Liver (tissue), 9 donors: ENCODE data around the gene IL33. TPM values are rescaled to one million over a fixed set of nuclear protein-coding genes. Genes with fewer than 3 reads are reported as not detected.

Source experiments
- DNase-seq: peaks from one replicate; pipeline ENCODE4 v3.0.0-alpha.2; 2017; ENCODE audit warnings: low spot score
- H3K27ac ChIP-seq, 2 donors: one replicate each; pipeline ENCODE4 v1.7.0; 2013; ENCODE audit warnings: inconsistent platforms in 2 of 2, low read length in 2 of 2, control low read depth in 1 of 2, low read depth in 1 of 2, mild to moderate bottlenecking in 1 of 2
- H3K27me3 ChIP-seq, 4 donors: one replicate each; pipeline versions ENCODE4 v1.6.1 to v1.7.0; 2013; ENCODE audit warnings: low read length in 3 of 4, inconsistent platforms in 1 of 4, mild to moderate bottlenecking in 1 of 4, moderate library complexity in 1 of 4; ENCODE audit not compliant: control insufficient read depth in 4 of 4, insufficient read depth in 4 of 4
- H3K36me3 ChIP-seq, 4 donors: one replicate each; pipeline versions ENCODE4 v1.6.1 to v1.7.0; 2013; ENCODE audit warnings: low read length in 3 of 4, mild to moderate bottlenecking in 3 of 4, low read depth in 1 of 4, moderate library complexity in 1 of 4; ENCODE audit not compliant: control insufficient read depth in 4 of 4, insufficient read depth in 3 of 4
- H3K4me1 ChIP-seq, 4 donors: one replicate each; pipeline versions ENCODE4 v1.6.1 to v1.7.0; 2013; ENCODE audit warnings: low read length in 3 of 4, mild to moderate bottlenecking in 3 of 4, moderate library complexity in 1 of 4; ENCODE audit not compliant: control insufficient read depth in 4 of 4, insufficient read depth in 4 of 4
- H3K4me3 ChIP-seq, 3 donors: one replicate each; pipeline versions ENCODE4 v1.6.1 to v1.7.0; 2013; ENCODE audit warnings: low read length in 3 of 3, control low read depth in 1 of 3, low read depth in 1 of 3, mild to moderate bottlenecking in 1 of 3
- H3K9ac ChIP-seq, 2 donors: one replicate each; pipeline ENCODE4 v1.7.0; 2013; ENCODE audit warnings: low read length in 2 of 2, mild to moderate bottlenecking in 2 of 2, moderate library complexity in 2 of 2, control low read depth in 1 of 2, low read depth in 1 of 2
- H3K9me3 ChIP-seq, 4 donors: one replicate each; pipeline versions ENCODE4 v1.6.1 to v1.7.0; 2013; ENCODE audit warnings: low read length in 3 of 4; ENCODE audit not compliant: control insufficient read depth in 4 of 4
- ATF3 ChIP-seq: IDR thresholded peaks from 2 replicates; pipeline ENCODE4 v1.6.1; 2016; ENCODE audit warnings: antibody characterized with exemption
- EGR1 ChIP-seq, 2 donors: IDR thresholded peaks; 2 replicates each; pipeline ENCODE4 v1.6.1; 2016 to 2018; ENCODE audit warnings: antibody characterized with exemption in 2 of 2, low read depth in 2 of 2
- FOXA1 ChIP-seq: IDR thresholded peaks from 2 replicates; pipeline ENCODE4 v1.6.1; 2016; ENCODE audit warnings: antibody characterized with exemption
- GABPA ChIP-seq, 2 donors: IDR thresholded peaks in 1 of 2; conservative IDR thresholded peaks in 1 of 2; 2 replicates each; pipeline ENCODE4 v1.6.1; 2016; ENCODE audit warnings: antibody characterized with exemption in 2 of 2, mild to moderate bottlenecking in 1 of 2, moderate library complexity in 1 of 2
- HNF4A ChIP-seq, 2 donors: conservative IDR thresholded peaks; 2 replicates each; pipeline ENCODE4 v1.6.1; 2016; ENCODE audit warnings: antibody characterized with exemption in 2 of 2, mild to moderate bottlenecking in 2 of 2
- HNF4G ChIP-seq: IDR thresholded peaks from 2 replicates; pipeline ENCODE4 v1.6.1; 2016; ENCODE audit warnings: antibody characterized with exemption
- NR2F2 ChIP-seq: IDR thresholded peaks from 2 replicates; pipeline ENCODE4 v1.6.1; 2016; ENCODE audit warnings: antibody characterized with exemption
- REST ChIP-seq: IDR thresholded peaks from 2 replicates; pipeline ENCODE4 v1.6.1; 2016; ENCODE audit warnings: antibody characterized with exemption, mild to moderate bottlenecking
- RXRA ChIP-seq, 2 donors: IDR thresholded peaks; 2 replicates each; pipeline ENCODE4 v1.6.1; 2017 to 2018; ENCODE audit warnings: antibody characterized with exemption in 2 of 2, mild to moderate bottlenecking in 1 of 2
- SP1 ChIP-seq: IDR thresholded peaks from 2 replicates; pipeline ENCODE4 v1.6.1; 2018; ENCODE audit warnings: antibody characterized with exemption, mild to moderate bottlenecking
- TAF1 ChIP-seq: conservative IDR thresholded peaks from 2 replicates; pipeline ENCODE4 v1.6.1; 2016; ENCODE audit warnings: antibody characterized with exemption, mild to moderate bottlenecking
- ZBTB33 ChIP-seq: IDR thresholded peaks from 2 replicates; pipeline ENCODE4 v1.6.1; 2016; ENCODE audit warnings: antibody characterized with exemption
- WGBS: extraction: QIAGEN DNeasy Blood & Tissue Kit; methylation state at CpG from one replicate; pipeline ENCODE4 v1.1.7; 2013; 5-methylcytosine and 5-hydroxymethylcytosine counted together
- polyA plus RNA-seq, 2 donors: library from polyadenylated mRNA; stranded (reverse) in 1 of 2; unstranded in 1 of 2; fragments of 200-250 nt in 1 of 2; fragments of >200 nt in 1 of 2; fragmentation: Nextera tagmentation in 1 of 2; extraction: Ambion mirVana in 1 of 2; gene quantifications; one replicate each; pipeline versions ENCODE4 v1.2.1 to v1.2.3, GENCODE V29; 2013 to 2015
- total RNA-seq, 2 donors: library from RNA; depleted of rRNA; stranded (reverse); fragments of >200 nt; gene quantifications; one replicate each; pipeline ENCODE4 v1.2.3, GENCODE V29; 2014
- TF ChIP-seq, protein P1 (sequence below): IDR thresholded peaks from 2 replicates; pipeline ENCODE4 v1.6.1; 2016; ENCODE audit warnings: antibody characterized with exemption
- donor health status: healthy.
- donor health status: healthy.
- donor health status: healthy.
- donor health status: healthy.
- donor health status: healthy.

The IL33 gene
- total and polyA plus RNA-seq, 4 donors, result 13.6 to 20.0 (median 16.4) TPM

DNA sequence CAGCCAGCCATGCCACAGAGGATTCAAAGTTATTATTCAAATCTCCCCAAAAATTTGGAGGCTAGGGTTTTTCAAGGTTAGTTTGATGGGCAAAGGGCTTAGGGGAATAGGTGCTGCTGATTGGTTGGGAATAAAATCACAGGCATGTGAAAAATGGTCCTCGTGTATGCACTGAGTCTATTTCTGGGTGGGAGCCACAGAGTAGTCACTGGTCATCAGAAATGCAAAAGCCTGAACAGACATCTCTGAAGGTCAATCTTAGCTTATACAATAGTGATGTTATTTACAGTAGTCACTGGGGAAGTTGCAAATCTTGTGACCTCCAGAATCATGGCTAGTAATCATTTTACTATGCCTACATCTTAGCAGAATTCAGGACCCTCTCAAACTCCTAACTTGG lies 1.3 kb downstream of the IL33 start:
- no peaks in the 10 kb centered on the region for H3K9me3 ChIP-seq
- no peaks in the 10 kb centered on the region for H3K27me3 ChIP-seq
- H3K4me1 ChIP-seq, result no peaks in the 10 kb centered on the region
- H3K9ac ChIP-seq, result no peak overlapping the region
- TF ChIP-seq HNF4G (no peak), RXRA (IDR thresholded peaks at IDR 0.05) (no peak), SP1 (no peak), TAF1 (no peak), ATF3 (no peak), FOXA1 (no peak), EGR1 (IDR thresholded peaks at IDR 0.05; ENCODE audit: low read depth in 2 of 2) (no peak), ZBTB33 (no peak), HNF4A (conservative IDR thresholded peaks at IDR 0.05) (no peak), REST (no peak), GABPA (IDR thresholded peaks at IDR 0.05 in 1 of 2, conservative IDR thresholded peaks at IDR 0.05 in 1 of 2) (no peak)
- TF ChIP-seq, protein P1, sequence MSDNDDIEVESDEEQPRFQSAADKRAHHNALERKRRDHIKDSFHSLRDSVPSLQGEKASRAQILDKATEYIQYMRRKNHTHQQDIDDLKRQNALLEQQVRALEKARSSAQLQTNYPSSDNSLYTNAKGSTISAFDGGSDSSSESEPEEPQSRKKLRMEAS, result no peak
- no peaks in the 10 kb centered on the region for H3K36me3 ChIP-seq
- no peak overlapping the region for H3K27ac ChIP-seq
- WGBS, result 84% methylated on average over 1 of the region's 1 CpG
- peak overlapping the region in 1 of 3 donors; percentile 24 for H3K4me3 ChIP-seq
- DNase-seq, result no peak

GRCh38 chr9:6218099-6218502 lies 2.5 kb downstream of the IL33 start:
- no peak for DNase-seq
- H3K4me3 ChIP-seq, result peak overlapping the region in 1 of 3 donors; percentile 14
- H3K36me3 ChIP-seq, result no peaks in the 10 kb centered on the region
- peak overlapping the region; percentile 45 to 52 for H3K27ac ChIP-seq
- H3K9me3 ChIP-seq, result no peaks in the 10 kb centered on the region
- H3K27me3 ChIP-seq, result no peaks in the 10 kb centered on the region
- WGBS, result 53% methylated on average over 3 of the region's 3 CpGs
- peak overlapping the region in 1 of 2 donors; percentile 36 for H3K9ac ChIP-seq
- peak in 1 of 2 donors; percentile 9 for TF ChIP-seq RXRA (IDR thresholded peaks at IDR 0.05)
- TF ChIP-seq GABPA (IDR thresholded peaks at IDR 0.05 in 1 of 2, conservative IDR thresholded peaks at IDR 0.05 in 1 of 2), result no peak
- peak; percentile 8 for TF ChIP-seq SP1
- H3K4me1 ChIP-seq, result no peaks in the 10 kb centered on the region

DNA sequence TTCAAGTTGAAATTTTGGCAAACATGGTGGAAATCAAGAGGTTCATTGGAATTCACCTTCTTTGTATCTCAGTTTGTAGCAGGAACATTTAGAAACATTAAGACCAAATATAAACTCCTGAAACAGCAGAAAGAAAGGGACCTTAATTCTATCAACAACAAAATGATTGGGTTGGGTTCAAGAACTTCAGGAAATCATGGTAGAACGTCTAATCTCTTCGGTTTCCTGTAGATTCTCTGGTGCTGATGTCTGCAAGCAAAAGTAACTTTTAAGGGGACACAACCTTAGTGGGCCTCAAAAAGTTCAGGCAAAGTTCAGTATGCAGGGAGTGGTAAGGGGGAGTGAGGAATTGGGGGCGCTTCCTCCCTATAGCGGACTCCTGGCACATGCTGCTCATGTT lies 3.4 kb downstream of the IL33 start:
- H3K9ac ChIP-seq, result no peak overlapping the region
- WGBS, result 84% methylated on average over 4 of the region's 4 CpGs
- H3K4me1 ChIP-seq, result no peaks in the 10 kb centered on the region
- no peaks in the 10 kb centered on the region for H3K27me3 ChIP-seq
- H3K4me3 ChIP-seq, result no peak overlapping the region
- no peak overlapping the region for H3K27ac ChIP-seq
- H3K9me3 ChIP-seq, result no peaks in the 10 kb centered on the region
- TF ChIP-seq RXRA (IDR thresholded peaks at IDR 0.05) (peak in 1 of 2 donors; percentile 5), NR2F2 (peak; percentile 71)
- TF ChIP-seq, protein P1, result no peak
- no peaks in the 10 kb centered on the region for H3K36me3 ChIP-seq
- DNase-seq, result no peak
